ENCODE measurements around the gene TPO.

Gene TPO

GRCh38 chr2:1588051-1588977, 175.1 kb downstream of the TPO start:
- DNase-seq, result no peak

DNA sequence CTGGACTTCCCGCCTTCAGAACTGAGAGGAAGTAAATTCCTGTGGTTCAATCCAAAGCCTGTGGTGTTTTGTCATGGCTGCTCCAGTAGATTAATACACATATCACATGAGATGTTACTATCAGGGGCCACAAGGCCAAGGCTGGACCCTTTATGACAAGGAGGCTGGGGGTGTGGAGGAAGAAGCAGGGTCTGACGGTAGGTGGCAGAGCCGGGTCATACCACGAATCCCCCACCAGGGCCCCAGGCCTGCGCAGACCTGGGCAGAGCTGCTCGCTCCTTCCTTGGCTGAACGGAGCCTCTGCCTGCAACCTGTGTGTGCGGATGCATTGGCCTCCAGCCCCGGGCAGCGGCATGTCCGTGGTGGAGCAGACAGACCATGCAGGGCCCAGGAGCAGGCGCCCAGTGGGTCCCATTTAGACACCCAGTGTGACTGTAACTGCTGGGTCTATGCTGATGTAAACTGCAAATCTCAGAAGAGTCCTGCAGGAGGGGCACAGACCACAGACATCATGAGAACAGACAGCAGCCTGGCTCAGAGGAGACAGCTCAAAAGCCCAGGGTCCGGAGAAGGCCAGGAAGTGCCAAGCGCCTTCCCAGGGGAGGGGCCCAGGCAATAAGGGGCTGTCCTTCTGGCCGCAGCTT, 175.8 kb downstream of the TPO start:
- no peak for DNase-seq

- DNase-seq, result no peak
These were observed 177.6 kb downstream of the TPO start for GRCh38 chr2:1590596-1591460.

GRCh38 chr2:1591461-1591770, 178.2 kb downstream of the TPO start:
- DNase-seq, result no peak

All from 8988T (cell line).